ENCODE results near the gene TTC23. TPM values are rescaled to one million over a fixed set of nuclear protein-coding genes. Genes with fewer than 3 reads are reported as not detected.

TTC23 gene
- polyA plus RNA-seq, 2 of the 4 experiments (the other 2 are of a cell fraction): 7.0 to 16.5 TPM

- 85% methylated on average over 6 of the region's 6 CpGs for WGBS (ENCODE audit: missing lambda C conversion rate)
- ATAC-seq: no peak
- ChIA-PET POLR2A (interaction anchor here (0.9 kb wide), 1 partner anchor 62 kb away, joined by 3 read pairs; the partner anchor contains the start of gene SYNM), CTCF (interaction anchor here (1.0 to 2.1 kb wide), 7 partner anchors 9 to 67 kb away, joined by 3 to 9 read pairs (median 5); partner anchors contain the start of gene SYNM)
- TF ChIP-seq RCOR1 (IDR thresholded peaks at IDR 0.05; ENCODE audit: low read depth, low read length): no peak
- TF ChIP-seq RFX5 (IDR thresholded peaks at IDR 0.05): no peak
- no peak for TF ChIP-seq BHLHE40 (IDR thresholded peaks at IDR 0.05; ENCODE audit: low read depth, low read length)
- TF ChIP-seq, protein P1, sequence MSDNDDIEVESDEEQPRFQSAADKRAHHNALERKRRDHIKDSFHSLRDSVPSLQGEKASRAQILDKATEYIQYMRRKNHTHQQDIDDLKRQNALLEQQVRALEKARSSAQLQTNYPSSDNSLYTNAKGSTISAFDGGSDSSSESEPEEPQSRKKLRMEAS (IDR thresholded peaks at IDR 0.05): no peak
- no peak for TF ChIP-seq FOSB (CRISPR knock-in tag; IDR thresholded peaks at IDR 0.05)
- TF ChIP-seq USF2 (IDR thresholded peaks at IDR 0.05): no peak
- TF ChIP-seq NFE2L2 (conservative IDR thresholded peaks at IDR 0.05; ENCODE audit: low read length): no peak
- no peak for TF ChIP-seq CHD2 (IDR thresholded peaks at IDR 0.05; ENCODE audit: low read length, partially characterized antibody)
- DNase-seq (ENCODE audit: low read depth in 1 of 2, low spot score in 1 of 2): no peak
- no peaks in the 10 kb centered on the region for H3K4me1 ChIP-seq
- no peak for FAIRE-seq
- no peak overlapping the region for H3K27ac ChIP-seq
- no peaks in the 10 kb centered on the region for H3K9me3 ChIP-seq
- no peak overlapping the region for H3K4me3 ChIP-seq
- no peak overlapping the region for H3K4me2 ChIP-seq
Measured at GRCh38 chr15:99167640-99168039, 81.7 kb downstream of the TTC23 start.

DNA sequence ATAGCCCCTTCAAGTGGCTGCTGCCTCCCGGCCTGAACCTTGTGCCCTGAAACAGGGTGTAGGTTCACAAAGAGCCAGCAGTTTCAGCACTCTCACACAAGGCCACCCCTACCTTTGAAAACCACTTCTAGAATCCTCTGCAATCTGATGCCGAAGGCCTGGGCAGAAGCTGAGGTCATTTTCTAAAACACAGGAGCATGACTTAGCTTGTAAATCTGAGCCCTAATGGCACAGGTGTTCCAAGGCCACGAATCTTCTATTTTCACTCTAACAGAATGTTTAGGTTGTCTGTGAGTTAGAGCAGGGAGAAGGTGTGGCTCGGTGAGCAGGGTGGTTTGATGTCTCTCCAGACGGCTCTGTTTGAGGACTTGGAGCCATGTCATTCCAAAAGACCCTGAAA, 82.2 kb downstream of the TTC23 start:
- FAIRE-seq: no peak
- H3K4me3 ChIP-seq: no peak overlapping the region
- no peaks in the 10 kb centered on the region for H3K4me1 ChIP-seq
- no peak for DNase-seq (ENCODE audit: low read depth in 1 of 2, low spot score in 1 of 2)
- WGBS (ENCODE audit: missing lambda C conversion rate): 81% methylated on average over 5 of the region's 5 CpGs
- ChIA-PET POLR2A (interaction anchor here (0.9 kb wide), 1 partner anchor 62 kb away, joined by 3 read pairs; the partner anchor contains the start of gene SYNM), CTCF (interaction anchor here (1.0 to 2.1 kb wide), 6 partner anchors 14 to 67 kb away, joined by 3 to 9 read pairs (median 5); partner anchors contain the start of gene SYNM)
- no peaks in the 10 kb centered on the region for H3K9me3 ChIP-seq
- TF ChIP-seq BCL3 (IDR thresholded peaks at IDR 0.05) (no peak), USF2 (IDR thresholded peaks at IDR 0.05) (no peak), EHMT2 (IDR thresholded peaks at IDR 0.05; ENCODE audit: low read depth) (no peak), RNF2 (IDR thresholded peaks at IDR 0.05; ENCODE audit: borderline replicate concordance, low read depth) (no peak)
- H3K4me2 ChIP-seq: no peak overlapping the region
- no peak overlapping the region for H3K27ac ChIP-seq
- no peak for ATAC-seq

DNA sequence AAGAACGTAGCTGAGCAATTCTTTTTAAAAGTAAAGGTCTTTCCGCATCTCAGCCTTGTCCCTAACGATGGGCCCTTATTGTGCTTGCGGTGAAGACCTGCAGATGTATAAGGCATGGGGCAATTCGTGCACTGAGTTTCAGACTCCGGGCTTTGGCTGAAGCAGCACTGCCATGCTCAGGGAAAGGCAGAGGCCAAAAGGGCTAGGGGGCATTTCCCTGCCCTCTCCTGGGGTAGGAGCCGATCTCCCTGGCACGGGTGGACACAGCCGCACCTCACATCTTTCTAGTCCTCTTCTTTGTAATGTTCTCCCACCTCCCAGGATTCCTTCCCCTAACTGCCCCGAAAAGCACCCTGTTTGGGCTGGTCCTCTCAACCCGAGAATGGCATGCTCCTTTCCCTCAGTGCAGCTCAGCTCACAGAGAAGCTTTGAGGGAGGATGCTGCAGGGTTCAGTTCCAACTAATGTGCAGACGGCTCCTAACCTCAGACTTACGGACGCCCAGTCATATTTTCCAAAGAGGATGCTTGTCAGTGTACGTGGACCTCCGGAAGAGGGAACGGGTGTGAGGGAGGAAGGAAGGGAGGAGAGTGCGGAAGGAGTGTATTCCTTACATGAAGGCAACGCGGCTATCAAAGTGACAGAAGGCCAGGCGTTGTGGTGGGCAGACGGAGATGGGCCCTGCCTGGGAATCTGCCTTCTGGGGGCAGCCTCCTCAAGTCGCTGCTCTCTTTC, 83.3 kb downstream of the TTC23 start:
- FAIRE-seq (no peak), DNase-seq (ENCODE audit: low read depth in 1 of 2, low spot score in 1 of 2) (no peak), ATAC-seq (no peak; a peak in 1 of 6 replicates)
- H3K27ac ChIP-seq: no peak overlapping the region
- TF ChIP-seq RFX5 (IDR thresholded peaks at IDR 0.05) (no peak), NR3C1 (IDR thresholded peaks at IDR 0.05) (no peak), CHD4 (IDR thresholded peaks at IDR 0.05; ENCODE audit: borderline replicate concordance) (no peak), MYC (IDR thresholded peaks at IDR 0.05; ENCODE audit: borderline replicate concordance, low read length) (no peak), TFCP2L1 (CRISPR knock-in tag; IDR thresholded peaks at IDR 0.05) (no peak), RNF2 (IDR thresholded peaks at IDR 0.05; ENCODE audit: borderline replicate concordance, low read depth) (no peak), GATA3 (IDR thresholded peaks at IDR 0.05; ENCODE audit: borderline replicate concordance) (no peak), FOSB (CRISPR knock-in tag; IDR thresholded peaks at IDR 0.05) (no peak), HES2 (IDR thresholded peaks at IDR 0.05) (no peak), RCOR1 (IDR thresholded peaks at IDR 0.05; ENCODE audit: low read depth, low read length) (no peak), ELK1 (IDR thresholded peaks at IDR 0.05; ENCODE audit: low read depth, low read length) (no peak)
- WGBS (ENCODE audit: missing lambda C conversion rate): 87% methylated on average over 23 of the region's 23 CpGs
- H3K4me1 ChIP-seq: no peaks in the 10 kb centered on the region
- POLR2A ChIA-PET: no interaction called here
- CTCF ChIA-PET: interaction anchor here (1.0 to 1.5 kb wide), 3 partner anchors 43 to 65 kb away, joined by 3 to 4 read pairs (median 3); no protein-coding TSS in a partner anchor
- H3K4me2 ChIP-seq: no peak overlapping the region
- H3K9me3 ChIP-seq: no peaks in the 10 kb centered on the region
- H3K4me3 ChIP-seq: no peak overlapping the region

All from A549 (cell line).